WTC11 (cell line): ENCODE results near the gene PDE4B.

ENCODE experiments used
- CTCF ChIP-seq: fragments of 200-600 bp; IDR thresholded peaks from 2 replicates; pipeline ENCODE4 v1.8.0; 2022; ENCODE audit warnings: antibody characterized with exemption
- ZNF263 ChIP-seq: sonication (generic); formaldehyde crosslinking; IDR thresholded peaks from 2 replicates; pipeline ENCODE4 v1.8.1; 2022; ENCODE audit warnings: low read depth, mild to moderate bottlenecking, moderate library complexity, missing genetic modification reagents

- TF ChIP-seq CTCF: no peak
- no peak for TF ChIP-seq ZNF263 (CRISPR knock-in tag)
Observed at GRCh38 chr1:65894738-65895605, 102.3 kb downstream of the PDE4B start.
